Heart right ventricle (tissue), 16 donors: ENCODE data around the gene NAALAD2. TPM values are rescaled to one million over a fixed set of nuclear protein-coding genes. Genes with fewer than 3 reads are reported as not detected.
"Not testable (repeated sequence)": the region's sequence is repeated elsewhere in the genome, so short reads cannot be mapped to it uniquely, and the experiment has no call there.

Source experiments
- ATAC-seq, 8 donors: fragments of 200-7000 bp; cut with Tn5 transposase; one replicate each; pipeline ENCODE4 v1.9.1; 2020; ENCODE audit warnings: mild to moderate bottlenecking in 8 of 8, moderate library complexity in 8 of 8, moderate number of reproducible peaks in 1 of 8
- DNase-seq, 2 donors: peaks; one replicate each; pipeline ENCODE4 v3.0.0-alpha.2; 2020
- H3K27ac ChIP-seq, 10 donors: fragments of 200-600 bp; sonication (generic) in 2 of 10; one replicate each; pipeline versions ENCODE4 v1.5.0 to v1.8.0; 2020 to 2022; ENCODE audit warnings: mild to moderate bottlenecking in 3 of 10
- H3K27me3 ChIP-seq, 7 donors: fragments of 200-600 bp; one replicate each; pipeline ENCODE4 v1.8.0; 2021 to 2022; ENCODE audit warnings: mild to moderate bottlenecking in 2 of 7
- H3K36me3 ChIP-seq, 9 donors: fragments of 200-600 bp; sonication (generic) in 1 of 9; one replicate each; pipeline versions ENCODE4 v1.5.0 to v1.8.0; 2020 to 2022; ENCODE audit warnings: mild to moderate bottlenecking in 2 of 9
- H3K4me1 ChIP-seq, 9 donors: fragments of 200-600 bp; sonication (generic) in 1 of 9; one replicate each; pipeline versions ENCODE4 v1.5.0 to v1.8.0; 2020 to 2022; ENCODE audit warnings: mild to moderate bottlenecking in 4 of 9
- H3K4me3 ChIP-seq, 10 donors: fragments of 200-600 bp; sonication (generic) in 2 of 10; one replicate each; pipeline versions ENCODE4 v1.5.0 to v1.8.0; 2020 to 2022; ENCODE audit warnings: mild to moderate bottlenecking in 7 of 10, moderate library complexity in 2 of 10
- H3K9me3 ChIP-seq, 11 donors: fragments of 200-600 bp in 10 of 11; sonication (generic) in 2 of 11; one replicate each; pipeline versions ENCODE4 v1.5.0 to v1.8.0; 2013 to 2022; ENCODE audit warnings: mild to moderate bottlenecking in 2 of 11, control low read depth in 1 of 11, moderate library complexity in 1 of 11
- CTCF ChIP-seq, 9 donors: fragments of 200-600 bp; sonication (generic) in 2 of 9; IDR thresholded peaks; one replicate each; pipeline versions ENCODE4 v1.5.0 to v1.8.0; 2021 to 2022; ENCODE audit warnings: antibody characterized with exemption in 9 of 9, mild to moderate bottlenecking in 5 of 9, moderate library complexity in 1 of 9
- WGBS, 2 donors: extraction: QIAGEN DNeasy Blood & Tissue Kit; methylation state at CpG; one replicate each; pipeline ENCODE4 v1.1.7; 2013; ENCODE audit warnings: inconsistent platforms in 1 of 2; 5-methylcytosine and 5-hydroxymethylcytosine counted together
- intact Hi-C, 10 donors: fragments of 100-400 bp; cut with DNase I; formaldehyde crosslinking; loops; one replicate each; pipeline versions ENCODE4 v1.11.1 to v1.14.2; 2022
- polyA plus RNA-seq, 2 donors: library from polyadenylated mRNA; stranded (reverse); fragments of 200-250 nt; gene quantifications; one replicate each; pipeline ENCODE4 v1.2.3, GENCODE V29; 2013
- total RNA-seq, 10 donors: library from RNA; stranded (reverse); fragmentation: NEBNext Ultra II Directional in 3 of 10; extraction: Animal tissue kit (Norgen Biotek cat#: 25700) in 3 of 10; gene quantifications; one replicate each; pipeline versions ENCODE4 v1.2.1 to v1.2.4, GENCODE V29; 2021 to 2023
- donor health status: Arrhythmogenic right ventricular cardiomyopathy.
- donor health status: ischemic (EF 13 %, LVEDD 7.1; RV severe dilation, severe dysfunction).
- donor health status: healthy with polysubstance abuse.
- donor health status: DM: no; HTN: yes; CAD: no.
- donor health status: DM: no; HTN: no; CAD: no.
- donor health status: ischemic (EF 25% LVEDD 6.9; RV normal size, moderate dysfunction).
- donor health status: ischemic (EF 25% LVEDD 5.7; RV mildly dilated, moderate dysfunction).
- donor health status: healthy.
- donor health status: DM: yes; HTN: yes; CAD: no.
- donor health status: Ischemic cardiomyopathy.
- donor health status: ischemic (EF 35%, LVEDD 5.7; RV mildly dilated, moderate dysfunction).
- donor health status: nonischemic (EF 11% LVEDD 7.7; RV severe dilation, severe dysfunction).
- donor health status: DM: yes; HTN: yes; CAD: no.
- donor health status: PGD.
- donor health status: ischemic (EF 29% LVEDD 5.4; RV normal size, mild dysfunction).
- donor health status: nonischemic (EF 23%, LVEDD 6.1; RV moderate dilation, normal function).

The NAALAD2 gene
- total and polyA plus RNA-seq, 12 donors: 0.21 to 2.7 (median 0.51) TPM

DNA sequence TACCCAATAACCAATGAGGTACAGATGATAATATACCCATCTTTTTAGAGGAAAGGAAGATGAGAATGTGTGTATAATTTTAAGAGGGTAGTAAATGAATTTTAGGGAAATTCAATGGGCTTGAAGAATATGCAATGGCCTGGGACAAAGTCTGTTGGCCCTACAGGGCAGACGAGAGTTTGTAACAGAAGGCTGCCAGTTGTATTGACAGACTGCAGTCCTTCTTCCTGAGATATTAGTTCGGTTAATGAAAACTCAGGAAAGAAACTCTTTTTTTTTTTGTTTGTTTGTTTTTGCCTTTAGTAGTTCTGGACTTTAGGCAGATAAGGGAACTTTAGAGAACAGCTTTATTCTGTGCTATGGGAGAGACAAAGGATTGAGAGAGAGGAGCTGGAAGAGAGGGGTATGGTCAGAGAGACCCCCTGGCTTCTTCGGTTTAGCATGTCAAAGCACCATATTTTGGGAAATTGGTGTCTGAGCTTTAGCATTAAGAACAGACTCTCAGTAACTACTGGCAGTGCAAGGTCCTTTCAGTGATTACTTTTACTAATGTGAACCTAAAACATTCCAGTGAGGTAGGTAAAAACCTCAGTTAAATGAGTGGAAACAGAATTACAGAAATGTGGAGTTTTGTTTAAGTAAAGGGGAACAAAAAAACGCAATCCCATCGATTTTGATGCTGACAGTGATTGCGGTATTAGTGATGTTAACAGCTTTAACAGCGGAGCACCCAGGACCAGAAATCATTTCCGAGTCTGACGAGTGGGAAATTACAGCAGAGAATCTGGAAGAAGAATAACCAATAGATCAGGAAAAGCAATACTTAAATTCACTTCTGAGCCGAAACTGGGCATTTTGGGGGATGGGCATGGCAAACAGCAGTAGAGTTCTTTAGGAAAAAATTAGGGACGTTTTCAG lies 644 bp upstream of the NAALAD2 start:
- intact Hi-C loops: no loop called here
- peak in 1 of 2 donors; percentile 3 for DNase-seq
- no peak for TF ChIP-seq CTCF (IDR thresholded peaks at IDR 0.05)
- Histone ChIP-seq H3K4me3 (peak overlapping the region; percentile 35 to 61 (median 56)), H3K4me1 (peaks cover 0 to 9% (median 5%) of the 10 kb centered on the region in 9 donors), H3K9me3 (no peaks in the 10 kb centered on the region), H3K36me3 (no peaks in the 10 kb centered on the region), H3K27ac (peak overlapping the region in 6 of 10 donors; percentile 11 to 49 (median 20)), H3K27me3 (peaks cover 0 to 35% (median 0%) of the 10 kb centered on the region in 7 donors)
- WGBS, 2 donors: 24 to 25% methylated on average over 11 of the region's 11 CpGs
- ATAC-seq: peak in 1 of 8 donors; percentile 39

- no peaks in the 10 kb centered on the region for H3K36me3 ChIP-seq
- TF ChIP-seq CTCF (IDR thresholded peaks at IDR 0.05): no peak
- H3K4me1 ChIP-seq: peaks cover 0 to 9% (median 5%) of the 10 kb centered on the region in 9 donors
- ATAC-seq (no peak), DNase-seq (no peak)
- peak overlapping the region; percentile 35 to 61 (median 56) for H3K4me3 ChIP-seq
- 0 to 3% methylated on average over 5 of the region's 5 CpGs for WGBS, 2 donors
- peaks cover 0 to 35% (median 0%) of the 10 kb centered on the region in 7 donors for H3K27me3 ChIP-seq
- intact Hi-C loops: no loop called here
- H3K9me3 ChIP-seq: no peaks in the 10 kb centered on the region
- H3K27ac ChIP-seq: peak overlapping the region in 2 of 10 donors; percentile 25 to 49
Measured at GRCh38 chr11:90135016-90135415, 553 bp downstream of the NAALAD2 start.

DNA sequence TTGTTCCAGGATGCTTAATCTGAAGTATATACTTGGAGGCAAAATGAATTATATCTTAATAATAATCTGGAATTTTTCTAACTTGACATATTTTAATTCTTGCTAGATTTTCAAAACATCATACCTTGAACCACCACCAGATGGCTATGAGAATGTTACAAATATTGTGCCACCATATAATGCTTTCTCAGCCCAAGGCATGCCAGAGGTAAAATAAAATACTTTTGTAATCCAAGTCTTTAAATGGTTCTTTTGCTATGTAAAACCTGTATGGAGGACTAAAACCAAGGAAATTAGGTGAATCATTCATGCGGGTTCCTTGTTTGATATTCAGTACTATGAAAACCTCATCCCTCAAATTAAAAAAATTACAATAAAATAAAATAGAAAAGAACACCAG lies 14.4 kb downstream of the NAALAD2 start:
- Histone ChIP-seq H3K27me3 (no peaks in the 10 kb centered on the region), H3K4me3 (no peak overlapping the region), H3K9me3 (no peaks in the 10 kb centered on the region), H3K36me3 (no peaks in the 10 kb centered on the region), H3K27ac (no peak overlapping the region), H3K4me1 (no peaks in the 10 kb centered on the region)
- ATAC-seq (no peak), DNase-seq (no peak)
- TF ChIP-seq CTCF (IDR thresholded peaks at IDR 0.05): no peak
- intact Hi-C loops: no loop called here
- 97 to 98% methylated on average over 1 of the region's 1 CpG for WGBS, 2 donors

- WGBS, 2 donors: 95 to 97% methylated on average over 47 to 49 of the region's 49 CpGs
- H3K9me3 ChIP-seq, H3K4me3 ChIP-seq, DNase-seq, intact Hi-C loops, H3K36me3 ChIP-seq, H3K4me1 ChIP-seq, ATAC-seq, H3K27ac ChIP-seq, H3K27me3 ChIP-seq: not testable (repeated sequence)
Measured at GRCh38 chr11:90166982-90167573, 32.6 kb downstream of the NAALAD2 start.

DNA sequence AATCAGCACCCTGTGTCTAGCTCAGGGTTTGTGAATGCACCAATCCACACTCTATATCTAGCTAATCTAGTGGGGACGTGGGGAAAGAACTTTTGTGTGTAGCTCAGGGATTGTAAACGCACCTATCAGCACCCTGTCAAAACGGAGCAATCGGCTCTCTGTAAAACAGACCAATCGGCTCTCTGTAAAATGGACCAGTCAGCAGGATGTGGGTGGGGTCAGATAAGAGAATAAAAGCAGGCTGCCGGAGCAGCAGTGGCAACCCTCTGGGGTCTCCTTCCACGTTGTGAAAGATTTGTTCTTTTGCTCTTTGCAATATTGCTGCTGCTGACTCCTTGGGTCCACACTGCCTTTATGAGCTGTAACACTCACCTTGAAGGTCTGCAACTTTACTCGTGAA lies 33.2 kb downstream of the NAALAD2 start:
- H3K27ac ChIP-seq, H3K9me3 ChIP-seq, H3K27me3 ChIP-seq, H3K36me3 ChIP-seq, DNase-seq, H3K4me3 ChIP-seq, intact Hi-C loops, H3K4me1 ChIP-seq, ATAC-seq: not testable (repeated sequence)
- WGBS, 2 donors: 79 to 82% methylated on average over 8 of the region's 8 CpGs
